GM23248 (cell line): ENCODE results near the gene POLD1. TPM values are rescaled to one million over a fixed set of nuclear protein-coding genes. Genes with fewer than 3 reads are reported as not detected.
A peak's percentile ranks its signal among the peaks of the same experiment; 100 is the strongest.
"Not testable (repeated sequence)": the region's sequence is repeated elsewhere in the genome, so short reads cannot be mapped to it uniquely, and the experiment has no call there.

ENCODE experiments used
- DNase-seq: peaks from one replicate; pipeline ENCODE4 v3.0.0-alpha.2; 2015
- H2AFZ ChIP-seq: fragments of 200-600 bp; sonication (generic); 2 replicates; pipeline ENCODE4 v1.6.1; 2016; ENCODE audit warnings: antibody characterized with exemption
- H3F3A ChIP-seq: fragments of 200-600 bp; sonication (generic); 2 replicates; pipeline ENCODE4 v1.6.1; 2016; ENCODE audit warnings: mild to moderate bottlenecking, antibody characterized with exemption, mixed run types; ENCODE audit not compliant: insufficient read depth
- H3K27ac ChIP-seq: fragments of 200-600 bp; sonication (generic); 2 replicates; pipeline ENCODE4 v1.5.1; 2016; ENCODE audit warnings: mild to moderate bottlenecking
- H3K27me3 ChIP-seq: fragments of 200-600 bp; sonication (generic); replicated peaks from 2 replicates; pipeline ENCODE4 v1.6.1; 2016; ENCODE audit warnings: mild to moderate bottlenecking; ENCODE audit not compliant: insufficient read depth
- H3K36me3 ChIP-seq: fragments of 200-600 bp; sonication (generic); 2 replicates; pipeline ENCODE4 v1.6.1; 2016; ENCODE audit warnings: low read depth, mild to moderate bottlenecking
- H3K4me1 ChIP-seq: fragments of 200-600 bp; sonication (generic); 2 replicates; pipeline ENCODE4 v1.6.1; 2016; ENCODE audit warnings: mild to moderate bottlenecking; ENCODE audit not compliant: insufficient read depth
- H3K4me2 ChIP-seq: fragments of 200-600 bp; sonication (generic); one replicate; pipeline ENCODE4 v1.6.1; 2016; ENCODE audit warnings: mild to moderate bottlenecking; ENCODE audit not compliant: unreplicated experiment
- H3K4me3 ChIP-seq: fragments of 200-600 bp; sonication (generic); 2 replicates; pipeline ENCODE4 v1.5.1; 2016; ENCODE audit warnings: mild to moderate bottlenecking
- H3K79me2 ChIP-seq: fragments of 200-600 bp; sonication (generic); 2 replicates; pipeline ENCODE4 v1.6.1; 2016; ENCODE audit warnings: mild to moderate bottlenecking; ENCODE audit not compliant: insufficient read depth
- H3K9ac ChIP-seq: fragments of 200-600 bp; sonication (generic); 2 replicates; pipeline ENCODE4 v1.6.1; 2016; ENCODE audit warnings: mild to moderate bottlenecking
- H3K9me2 ChIP-seq: fragments of 200-600 bp; sonication (generic); 2 replicates; pipeline ENCODE4 v1.6.1; 2016; ENCODE audit warnings: mixed run types, mild to moderate bottlenecking, moderate library complexity; ENCODE audit not compliant: insufficient read depth
- H3K9me3 ChIP-seq: fragments of 200-600 bp; sonication (generic); one replicate; pipeline ENCODE4 v1.6.1; 2017; ENCODE audit warnings: low read depth
- H4K20me1 ChIP-seq: fragments of 200-600 bp; sonication (generic); 2 replicates; pipeline ENCODE4 v1.6.0; 2016; ENCODE audit not compliant: insufficient read depth
- EZH2 ChIP-seq: fragments of 200-600 bp; sonication (generic); IDR thresholded peaks from 2 replicates; pipeline ENCODE4 v1.6.1; 2018; ENCODE audit warnings: antibody characterized with exemption, mild to moderate bottlenecking; ENCODE audit not compliant: insufficient read depth, poor library complexity, severe bottlenecking
- EZH2phosphoT487 ChIP-seq: fragments of 200-600 bp; sonication (generic); IDR thresholded peaks from 2 replicates; pipeline ENCODE4 v1.6.1; 2018; ENCODE audit warnings: antibody characterized with exemption, moderate library complexity, mild to moderate bottlenecking, low read depth; ENCODE audit not compliant: insufficient read depth
- WGBS, 2 experiments: methylation state at CpG; one replicate each; pipeline ENCODE4 v1.1.6; 2015 to 2017; ENCODE audit warnings: low lambda C conversion rate in 2 of 2, low coverage in 1 of 2; ENCODE audit errors: missing lambda C conversion rate in 2 of 2; 5-methylcytosine and 5-hydroxymethylcytosine counted together
- in situ Hi-C: fragments of 300-500 bp; cut with MboI; formaldehyde crosslinking; loops from 2 replicates; pipeline ENCODE4 v1.15.0; 2020
- polyA plus RNA-seq: library from polyadenylated mRNA; unstranded; fragments of >200 nt; fragmentation: Nextera tagmentation; extraction: Ambion mirVana; gene quantifications from 2 replicates; pipeline ENCODE4 v1.2.1, GENCODE V29; 2016
- total RNA-seq: library from RNA; depleted of rRNA; stranded (reverse); fragments of >200 nt; shearing (Covaris generic); gene quantifications from 2 replicates; pipeline ENCODE4 v1.2.3, GENCODE V29; 2014

POLD1 gene
- total and polyA plus RNA-seq, 2 experiments from 2014 or later = 12.6 to 18.3 TPM

DNA sequence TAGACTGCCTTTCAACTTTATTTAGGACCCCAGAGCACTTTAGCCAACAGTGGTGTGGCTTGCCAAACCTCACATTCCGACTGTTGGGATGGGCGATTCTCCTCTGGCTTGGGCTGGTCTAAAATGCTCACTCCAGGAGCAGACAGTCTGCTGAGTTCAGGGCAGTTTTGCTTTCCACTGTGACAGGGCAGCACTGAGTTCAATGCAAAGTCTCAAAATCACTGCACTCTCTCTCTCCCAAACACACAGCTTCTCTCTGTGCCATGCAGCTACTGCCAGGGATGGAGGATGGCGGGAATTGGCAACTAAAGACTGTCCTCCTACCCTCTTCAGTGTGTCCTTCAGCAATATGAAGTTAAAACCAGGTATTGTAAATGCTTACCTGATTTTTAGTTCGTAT is 31.9 kb upstream of the POLD1 start:
- H2AFZ ChIP-seq = no peak overlapping the region
- no peaks in the 10 kb centered on the region for H3K9me2 ChIP-seq
- H3K79me2 ChIP-seq = no peaks in the 10 kb centered on the region
- H3K9me3 ChIP-seq = no peaks in the 10 kb centered on the region
- in situ Hi-C loops = loop anchor here (25.0 kb wide), 2 partner anchors 435 to 560 kb away; partner anchors contain the start of genes ACP4 and KLK4
- no peaks in the 10 kb centered on the region for H3K36me3 ChIP-seq
- 48% methylated on average over 4 of the region's 4 CpGs for WGBS, 2 experiments
- TF ChIP-seq EZH2 = no peak
- no peak for TF ChIP-seq EZH2phosphoT487
- no peak overlapping the region for H3K4me3 ChIP-seq
- H3K4me2 ChIP-seq = no peak overlapping the region
- no peak overlapping the region for H3K27ac ChIP-seq
- H3K9ac ChIP-seq = no peak overlapping the region
- no peaks in the 10 kb centered on the region for H3F3A ChIP-seq
- no peaks in the 10 kb centered on the region for H4K20me1 ChIP-seq
- H3K4me1 ChIP-seq = no peaks in the 10 kb centered on the region
- H3K27me3 ChIP-seq = 0 out of 2 replicates have a peak, but pooled peaks cover 9% of the 10 kb centered on the region
- no peak for DNase-seq

DNA sequence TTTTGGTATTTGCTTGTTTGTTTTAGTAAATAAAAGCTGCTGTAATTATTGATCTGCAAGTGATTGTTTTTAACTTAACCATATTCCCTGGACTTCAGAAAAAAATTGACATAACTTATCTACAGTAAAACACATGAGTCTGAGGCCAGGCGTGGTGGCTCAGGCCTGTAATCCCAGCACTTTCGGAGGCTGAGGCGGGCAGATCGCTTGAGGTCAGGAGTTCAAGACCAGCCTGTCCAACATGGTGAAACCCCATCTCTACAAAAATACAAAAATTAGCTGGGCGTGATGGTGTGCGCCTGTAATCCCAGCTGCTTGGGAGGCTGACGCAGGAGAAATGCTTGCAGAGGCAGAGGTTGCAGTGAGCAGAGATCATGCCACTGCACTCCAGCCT is 30.7 kb upstream of the POLD1 start:
- not testable (repeated sequence) for H2AFZ ChIP-seq, H3K36me3 ChIP-seq, H4K20me1 ChIP-seq, H3K27ac ChIP-seq, H3K4me1 ChIP-seq, H3K9me3 ChIP-seq, H3K4me3 ChIP-seq, H3K79me2 ChIP-seq, H3K9ac ChIP-seq, H3F3A ChIP-seq, DNase-seq, H3K27me3 ChIP-seq, H3K4me2 ChIP-seq, H3K9me2 ChIP-seq
- in situ Hi-C loops = loop anchor here (25.0 kb wide), 2 partner anchors 434 to 559 kb away; partner anchors contain the start of genes ACP4 and KLK4
- 54 to 64% methylated on average over 7 of the region's 7 CpGs for WGBS, 2 experiments

DNA sequence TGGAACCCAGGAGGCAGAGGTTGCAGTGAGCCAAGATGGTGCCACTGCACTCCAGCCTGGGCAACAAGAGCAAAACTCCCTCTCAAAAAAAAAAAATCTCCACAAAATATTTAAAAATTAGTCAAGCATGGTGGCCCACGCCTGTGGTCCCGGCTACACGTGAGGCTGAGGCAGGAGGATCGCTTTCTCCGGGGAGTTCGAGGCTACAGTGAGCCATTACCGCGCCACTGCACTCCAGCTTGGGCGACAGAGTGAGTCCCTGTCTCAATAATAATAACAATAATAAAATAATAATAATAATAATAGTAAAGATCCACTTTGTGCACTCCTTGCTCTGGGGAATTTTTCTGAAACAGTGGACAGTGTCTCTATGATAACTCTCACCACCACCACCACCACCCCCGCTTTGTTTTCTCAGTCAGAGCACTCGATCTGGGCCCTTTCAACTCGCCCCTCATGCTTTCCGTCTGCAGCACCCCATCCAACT is 27.4 kb upstream of the POLD1 start:
- H4K20me1 ChIP-seq = no peaks in the 10 kb centered on the region
- H3K9ac ChIP-seq = no peak overlapping the region
- no peaks in the 10 kb centered on the region for H3K9me3 ChIP-seq
- no peak for DNase-seq
- no peaks in the 10 kb centered on the region for H3K79me2 ChIP-seq
- no peak overlapping the region for H2AFZ ChIP-seq
- no peak overlapping the region for H3K27ac ChIP-seq
- peak overlapping the region; percentile 88 for H3K4me2 ChIP-seq
- no peaks in the 10 kb centered on the region for H3K9me2 ChIP-seq
- in situ Hi-C loops = loop anchor here (25.0 kb wide), 2 partner anchors 431 to 556 kb away; partner anchors contain the start of genes ACP4 and KLK4
- 29 to 32% methylated on average over 13 of the region's 13 CpGs for WGBS, 2 experiments
- no peaks in the 10 kb centered on the region for H3F3A ChIP-seq
- TF ChIP-seq EZH2 (no peak), EZH2phosphoT487 (no peak)
- H3K27me3 ChIP-seq = 0 out of 2 replicates have a peak, but pooled peaks cover 3% of the 10 kb centered on the region
- H3K36me3 ChIP-seq = no peaks in the 10 kb centered on the region
- H3K4me1 ChIP-seq = no peaks in the 10 kb centered on the region
- H3K4me3 ChIP-seq = no peak overlapping the region

DNA sequence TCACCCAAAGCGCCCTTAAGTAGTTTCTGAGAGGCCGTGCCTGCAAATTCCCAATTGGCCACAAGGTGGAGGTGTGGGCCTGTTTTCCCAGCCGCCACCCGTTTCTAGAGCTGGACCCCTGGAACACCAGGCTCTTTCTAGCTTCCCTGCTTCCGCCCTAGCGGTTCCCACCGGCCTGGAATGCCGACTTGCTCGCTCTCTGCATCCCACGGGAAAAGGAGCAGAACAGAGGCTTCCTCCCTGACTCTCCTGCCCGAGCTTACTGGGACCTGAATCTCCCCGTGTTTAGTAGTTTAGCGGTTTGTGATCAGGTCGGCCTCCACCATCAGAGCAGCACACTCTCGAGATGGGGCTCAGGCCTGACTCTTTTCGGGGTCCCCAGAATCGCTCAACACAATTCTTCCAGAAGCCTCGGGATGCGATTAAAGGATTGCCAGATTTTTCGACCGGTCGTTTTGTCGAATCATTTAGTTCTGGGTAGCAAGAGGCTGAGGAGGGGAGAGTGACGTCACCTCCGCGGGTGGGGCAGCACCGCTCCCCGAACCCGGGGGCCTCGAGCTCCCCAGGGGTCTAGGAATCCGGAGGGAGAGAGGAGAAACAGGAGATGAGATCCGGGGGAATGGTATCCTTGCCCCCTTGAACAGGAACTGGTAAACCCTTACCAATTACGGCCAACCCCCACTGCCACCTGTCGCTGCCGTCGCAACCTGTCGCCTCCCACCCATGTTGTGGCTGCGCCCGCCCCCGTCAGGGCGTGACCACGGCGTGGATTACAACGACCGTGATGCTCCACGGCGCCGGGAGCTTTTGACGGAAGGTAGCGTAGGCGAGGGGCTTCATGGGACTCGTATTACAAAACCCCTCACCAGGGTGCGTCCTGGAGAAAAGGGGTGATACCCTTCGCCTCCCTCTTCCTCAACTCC is 26.7 kb upstream of the POLD1 start:
- Histone ChIP-seq H3K79me2 (no peaks in the 10 kb centered on the region), H3K27ac (no peak overlapping the region), H3K4me1 (no peaks in the 10 kb centered on the region), H3K9ac (0 out of 2 replicates have a peak overlapping the region, but pooled peaks have one; percentile 44), H3K36me3 (no peaks in the 10 kb centered on the region), H3K4me3 (peak overlapping the region; percentile 62), H3K9me2 (no peaks in the 10 kb centered on the region), H3F3A (no peaks in the 10 kb centered on the region), H3K4me2 (peak overlapping the region; percentile 88), H4K20me1 (no peaks in the 10 kb centered on the region), H3K27me3 (no peaks in the 10 kb centered on the region), H3K9me3 (no peaks in the 10 kb centered on the region), H2AFZ (peak overlapping the region; percentile 87)
- DNase-seq = peak; percentile 57
- 29 to 33% methylated on average over 53 to 54 of the region's 54 CpGs for WGBS, 2 experiments
- in situ Hi-C loops = loop anchor here (25.0 kb wide), 2 partner anchors 430 to 555 kb away; partner anchors contain the start of genes ACP4 and KLK4
- TF ChIP-seq EZH2phosphoT487 (no peak), EZH2 (no peak)
